NCI-H2081 treated with DMSO at 0.1 percent for 48 hours (cell line): ENCODE results near the gene CIAO1.
"Not testable (repeated sequence)": the region's sequence is repeated elsewhere in the genome, so short reads cannot be mapped to it uniquely, and the experiment has no call there.

ENCODE experiments used
- DNase-seq: peaks from one replicate; lab custom pipeline; 2025; lab: John Stamatoyannopoulos, UW

CIAO1 gene

DNA sequence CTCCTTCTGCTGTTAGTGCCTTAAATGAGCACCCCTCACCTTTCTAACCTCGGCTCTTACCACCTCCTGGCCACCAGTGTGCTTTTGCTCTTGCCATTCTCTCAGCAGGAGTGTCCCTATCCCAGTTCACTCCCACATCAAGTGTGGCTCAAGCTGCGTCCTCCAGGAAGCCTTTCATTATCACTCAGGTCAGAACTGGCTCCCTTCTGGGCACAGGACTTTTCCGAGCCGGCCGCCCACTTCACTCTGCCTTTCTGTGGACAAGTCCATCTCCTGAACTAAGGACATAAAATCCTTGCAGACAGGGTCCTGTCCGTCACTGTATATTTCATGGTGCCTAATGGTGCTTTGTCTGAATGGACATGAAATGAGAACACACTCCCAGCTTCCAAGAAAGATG lies 15.8 kb upstream of the CIAO1 start:
- DNase-seq: no peak

DNA sequence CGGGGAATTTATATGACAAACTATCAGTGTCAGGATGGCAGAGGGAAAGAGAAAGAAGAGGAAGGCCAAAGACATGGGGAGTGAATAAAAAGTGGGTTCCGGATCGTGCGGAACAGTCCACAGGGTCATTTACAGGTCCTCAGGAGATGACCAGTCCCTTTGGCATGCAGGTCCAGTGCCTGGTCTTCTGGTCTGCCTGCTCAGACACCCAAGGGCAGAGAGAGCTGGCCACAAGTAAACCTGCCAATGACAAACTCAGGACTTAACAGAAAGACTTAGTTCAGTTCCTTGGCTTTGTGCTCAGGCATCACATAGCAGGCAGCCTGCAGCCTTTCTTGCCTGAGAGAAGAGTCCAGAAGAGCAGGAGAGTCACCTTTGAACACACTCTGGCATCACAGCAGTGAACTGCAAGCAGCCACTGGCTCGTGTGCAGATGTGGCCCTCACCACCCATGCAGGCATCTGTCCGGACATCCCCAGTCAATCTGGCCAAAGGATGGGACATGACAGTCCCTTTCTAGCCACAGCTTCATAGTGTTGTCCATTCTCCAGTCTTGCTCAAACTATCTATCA lies 14.2 kb upstream of the CIAO1 start:
- no peak for DNase-seq

- DNase-seq: no peak
Measured at GRCh38 chr2:96252526-96252925, 13.5 kb upstream of the CIAO1 start.

GRCh38 chr2:96253006-96253405 lies 13.0 kb upstream of the CIAO1 start:
- DNase-seq: no peak

- DNase-seq: no peak
Measured at GRCh38 chr2:96254571-96254970, 11.5 kb upstream of the CIAO1 start.

- DNase-seq: no peak
Measured at GRCh38 chr2:96256611-96257113, 9.4 kb upstream of the CIAO1 start.

GRCh38 chr2:96257744-96258143 lies 8.3 kb upstream of the CIAO1 start:
- not testable (repeated sequence) for DNase-seq

- no peak for DNase-seq
Measured at GRCh38 chr2:96258166-96259022, 7.6 kb upstream of the CIAO1 start.

- DNase-seq: no peak
Measured at GRCh38 chr2:96259497-96259921, 6.5 kb upstream of the CIAO1 start.

DNA sequence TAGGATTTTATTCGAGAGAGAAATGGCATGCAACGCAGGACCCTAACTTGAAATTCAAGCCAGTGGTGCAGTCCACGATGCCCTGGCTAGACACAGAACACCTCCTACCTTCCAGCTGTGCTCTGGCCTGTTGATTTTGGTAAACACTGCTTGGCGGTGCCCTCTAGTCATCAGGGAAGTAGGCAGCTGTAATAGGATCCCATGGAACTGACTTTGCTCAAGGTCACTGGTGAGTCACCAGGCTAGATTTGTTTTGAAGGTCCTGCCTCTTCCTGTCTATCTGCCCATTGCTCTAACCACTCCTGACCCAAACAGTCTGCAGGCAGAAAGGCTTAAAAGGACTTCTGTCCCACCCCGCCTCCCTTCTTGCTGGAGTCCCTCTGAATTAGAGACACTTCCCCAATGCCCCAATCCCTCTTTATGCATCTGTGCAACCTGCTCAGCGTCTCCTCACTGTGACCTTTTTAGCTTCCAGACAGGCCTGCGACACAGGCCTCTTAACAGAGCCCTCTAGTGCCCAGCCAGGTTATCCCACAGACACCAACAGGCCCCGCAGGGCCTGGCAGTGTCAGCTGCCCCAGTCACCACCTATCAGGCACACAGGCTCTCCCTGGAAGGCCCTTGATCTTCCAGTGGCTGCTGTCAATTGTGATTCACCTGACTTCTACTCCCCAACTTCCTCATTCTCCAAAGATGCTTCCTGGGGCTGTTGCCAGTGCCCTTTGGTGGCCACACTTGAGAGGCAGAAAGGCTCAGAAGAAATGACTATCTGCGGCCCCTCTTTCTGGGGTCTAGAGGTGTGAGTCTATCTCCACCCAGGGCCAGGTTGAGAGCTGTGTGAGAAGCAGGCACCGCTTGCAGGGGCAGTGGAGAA lies 5.4 kb upstream of the CIAO1 start:
- DNase-seq: no peak

- DNase-seq: no peak
Measured at GRCh38 chr2:96261328-96262003, 4.6 kb upstream of the CIAO1 start.

GRCh38 chr2:96262306-96262705 lies 3.7 kb upstream of the CIAO1 start:
- DNase-seq: no peak

- DNase-seq: no peak
Measured at GRCh38 chr2:96264086-96264485, 1.9 kb upstream of the CIAO1 start.

- DNase-seq: no peak
Measured at GRCh38 chr2:96264656-96265348, 1.2 kb upstream of the CIAO1 start.

- DNase-seq: no peak
Measured at GRCh38 chr2:96265349-96265839, 631 bp upstream of the CIAO1 start.

- no peak for DNase-seq
Measured at GRCh38 chr2:96267159-96267971, 1.3 kb downstream of the CIAO1 start.

DNA sequence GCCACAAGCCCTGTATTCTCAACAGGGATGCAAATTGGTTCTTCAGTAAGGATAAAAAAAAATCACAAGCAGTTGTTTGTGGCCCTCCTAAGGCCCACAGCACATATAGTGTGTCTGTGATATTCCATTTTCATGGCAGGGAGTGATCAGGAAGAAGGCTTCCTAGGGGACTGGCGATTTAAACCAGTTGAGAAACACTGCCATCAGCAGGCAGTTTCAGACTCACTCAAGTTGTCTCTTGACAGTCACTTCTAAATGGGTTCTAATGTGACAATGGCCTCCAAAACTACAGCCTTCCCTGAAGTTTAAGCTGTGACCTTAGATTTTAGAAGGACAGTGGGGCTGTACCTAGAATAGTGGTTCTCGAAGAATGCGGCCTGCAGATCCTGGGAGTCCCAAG lies 6.0 kb downstream of the CIAO1 start:
- DNase-seq: no peak

DNA sequence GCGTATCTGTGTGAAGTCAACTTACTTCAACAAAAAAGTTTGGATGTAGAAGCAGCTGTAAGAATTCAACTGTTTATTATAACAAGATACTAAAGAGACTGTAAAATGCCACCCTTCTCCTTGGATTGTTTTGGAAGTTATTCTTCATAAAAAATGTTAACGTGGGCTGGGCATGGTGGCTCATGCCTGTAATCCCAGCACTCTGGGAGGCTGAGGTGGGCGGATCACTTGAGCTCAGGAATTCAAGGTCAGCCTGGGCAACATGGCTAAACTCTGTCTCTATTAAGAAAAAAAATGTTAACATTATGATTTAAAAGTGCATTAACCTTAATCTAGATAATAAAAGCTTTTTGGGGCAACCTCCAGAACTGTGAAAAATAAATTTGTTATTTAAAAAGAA lies 7.7 kb downstream of the CIAO1 start:
- no peak for DNase-seq

DNA sequence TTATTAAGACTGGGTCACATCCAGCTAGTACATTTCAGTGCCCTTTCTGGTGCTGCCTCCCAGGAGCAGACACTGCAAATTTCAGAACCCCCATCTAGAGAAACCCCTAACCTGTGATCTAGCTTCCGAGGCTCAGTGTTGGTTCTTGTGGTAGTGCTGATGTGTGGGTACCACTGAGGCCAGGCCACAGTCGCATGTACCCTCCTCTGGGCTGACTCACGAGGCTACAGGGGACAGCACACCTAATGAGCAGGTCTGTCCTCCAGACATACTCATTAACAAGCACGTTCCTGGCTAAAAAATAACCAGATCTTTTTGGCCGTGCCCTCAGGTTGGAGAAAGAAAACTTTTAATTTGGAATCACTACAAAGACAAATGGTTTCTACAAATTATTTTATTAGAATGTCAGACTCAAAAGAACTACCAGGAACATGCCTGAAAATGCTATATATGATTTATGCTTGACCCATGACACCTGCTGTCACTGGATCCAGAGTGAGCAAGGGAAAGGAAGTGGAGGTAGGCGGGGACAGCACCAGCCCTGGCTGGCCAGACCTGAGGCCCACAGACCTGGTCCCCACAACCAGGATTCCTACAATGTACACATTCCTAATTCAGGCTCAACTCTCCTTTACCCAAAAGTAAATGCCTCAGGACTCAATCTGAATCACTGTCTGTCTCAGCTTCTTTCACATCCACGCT lies 8.5 kb downstream of the CIAO1 start:
- DNase-seq: no peak
